ENCODE measurements around the gene DUOX2.

GRCh38 chr15:45133561-45133920 is 19.6 kb upstream of the DUOX2 start:
- TF ChIP-seq POLR2A (IDR thresholded peaks at IDR 0.05) (no peak), CTCF (IDR thresholded peaks at IDR 0.05) (no peak)
